Activated naive CD4-positive, alpha-beta T cell treated with anti-CD3 and anti-CD28 coated beads, Interleukin-2, amount 50 U/mL, for 72 hours (primary cell): ENCODE results near the gene RC3H2. TPM values are rescaled to one million over a fixed set of nuclear protein-coding genes. Genes with fewer than 3 reads are reported as not detected.

Experiments used
- ATAC-seq, 2 donors: fragments of 150-1000 bp; cut with Tn5 transposase; 2 replicates each; pipeline ENCODE4 v1.10.0; 2021; ENCODE audit warnings: mild to moderate bottlenecking in 2 of 2, moderate library complexity in 2 of 2
- DNase-seq, 2 donors: peaks; one replicate each; pipeline ENCODE4 v3.0.0; 2021 to 2022; ENCODE audit warnings: low spot score in 2 of 2
- H3K27ac Mint-ChIP-seq, 2 donors: one replicate each; pipeline ENCODE4 v1.8.0; 2022; ENCODE audit warnings: mild to moderate bottlenecking in 2 of 2, mixed read lengths in 2 of 2
- H3K36me3 Mint-ChIP-seq, 2 donors: one replicate each; pipeline ENCODE4 v1.8.0; 2022; ENCODE audit warnings: mixed read lengths in 2 of 2
- H3K9me3 Mint-ChIP-seq, 2 donors: one replicate each; pipeline ENCODE4 v1.8.0; 2022; ENCODE audit warnings: mixed read lengths in 2 of 2
- total RNA-seq, 2 donors: library from RNA; stranded (reverse); gene quantifications; one replicate each; pipeline ENCODE4 v1.2.3, GENCODE V29; 2022

Gene RC3H2
- total RNA-seq, 2 donors from 2014 or later, result 30.5 to 38.6 TPM

DNA sequence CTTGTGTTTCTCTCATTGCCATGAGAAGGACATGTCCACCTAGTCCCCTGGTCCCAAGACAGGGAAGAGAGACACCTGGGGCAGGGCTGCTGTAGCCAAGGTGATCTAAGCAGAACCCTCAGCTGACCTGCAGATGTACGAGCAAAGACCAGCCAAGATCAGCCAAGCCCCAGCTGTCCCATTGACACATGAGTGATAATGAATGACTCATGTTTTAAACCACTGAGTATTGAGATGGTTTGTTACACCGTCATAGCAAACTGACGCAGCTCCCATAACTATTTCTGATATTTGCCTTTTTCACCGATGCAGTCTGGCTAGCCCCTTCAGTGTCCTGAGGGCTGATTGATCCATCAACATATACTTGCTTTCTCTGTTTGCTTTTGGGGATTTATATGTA lies 98.5 kb downstream of the RC3H2 start:
- Mint-ChIP-seq H3K36me3 (peaks cover 8 to 20% of the 10 kb centered on the region in 2 donors), H3K27ac (peak overlapping the region; percentile 79 to 90), H3K9me3 (peaks cover 0 to 9% of the 10 kb centered on the region in 2 donors)
- peak in 1 of 2 donors; percentile 15 for DNase-seq
- ATAC-seq, result peak; percentile 19 to 40

DNA sequence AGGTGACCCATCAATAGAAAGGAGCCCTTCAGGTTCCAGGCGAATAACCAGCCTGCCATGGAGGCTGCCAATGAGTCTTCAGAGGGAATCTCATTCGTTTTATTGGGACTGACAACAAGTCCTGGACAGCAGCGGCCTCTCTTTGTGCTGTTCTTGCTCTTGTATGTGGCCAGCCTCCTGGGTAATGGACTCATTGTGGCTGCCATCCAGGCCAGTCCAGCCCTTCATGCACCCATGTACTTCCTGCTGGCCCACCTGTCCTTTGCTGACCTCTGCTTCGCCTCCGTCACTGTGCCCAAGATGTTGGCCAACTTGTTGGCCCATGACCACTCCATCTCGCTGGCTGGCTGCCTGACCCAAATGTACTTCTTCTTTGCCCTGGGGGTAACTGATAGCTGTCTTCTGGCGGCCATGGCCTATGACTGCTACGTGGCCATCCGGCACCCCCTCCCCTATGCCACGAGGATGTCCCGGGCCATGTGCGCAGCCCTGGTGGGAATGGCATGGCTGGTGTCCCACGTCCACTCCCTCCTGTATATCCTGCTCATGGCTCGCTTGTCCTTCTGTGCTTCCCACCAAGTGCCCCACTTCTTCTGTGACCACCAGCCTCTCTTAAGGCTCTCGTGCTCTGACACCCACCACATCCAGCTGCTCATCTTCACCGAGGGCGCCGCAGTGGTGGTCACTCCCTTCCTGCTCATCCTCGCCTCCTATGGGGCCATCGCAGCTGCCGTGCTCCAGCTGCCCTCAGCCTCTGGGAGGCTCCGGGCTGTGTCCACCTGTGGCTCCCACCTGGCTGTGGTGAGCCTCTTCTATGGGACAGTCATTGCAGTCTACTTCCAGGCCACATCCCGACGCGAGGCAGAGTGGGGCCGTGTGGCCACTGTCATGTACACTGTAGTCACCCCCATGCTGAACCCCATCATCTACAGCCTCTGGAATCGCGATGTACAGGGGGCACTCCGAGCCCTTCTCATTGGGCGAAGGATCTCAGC lies 104.8 kb downstream of the RC3H2 start, which contains the start of gene OR1K1:
Gene OR1K1 (plus strand): TSS at position 58 of the 995 bp plus-strand sequence. CDS start 0 bp downstream, at position 58.
- ATAC-seq, result no peak
- no peak for DNase-seq
- Mint-ChIP-seq H3K27ac (no peak within 1 kb of the TSS), H3K9me3 (peaks cover 0 to 1% of the 10 kb centered on the region in 2 donors), H3K36me3 (peaks cover 0 to 2% of the 10 kb centered on the region in 2 donors)

DNA sequence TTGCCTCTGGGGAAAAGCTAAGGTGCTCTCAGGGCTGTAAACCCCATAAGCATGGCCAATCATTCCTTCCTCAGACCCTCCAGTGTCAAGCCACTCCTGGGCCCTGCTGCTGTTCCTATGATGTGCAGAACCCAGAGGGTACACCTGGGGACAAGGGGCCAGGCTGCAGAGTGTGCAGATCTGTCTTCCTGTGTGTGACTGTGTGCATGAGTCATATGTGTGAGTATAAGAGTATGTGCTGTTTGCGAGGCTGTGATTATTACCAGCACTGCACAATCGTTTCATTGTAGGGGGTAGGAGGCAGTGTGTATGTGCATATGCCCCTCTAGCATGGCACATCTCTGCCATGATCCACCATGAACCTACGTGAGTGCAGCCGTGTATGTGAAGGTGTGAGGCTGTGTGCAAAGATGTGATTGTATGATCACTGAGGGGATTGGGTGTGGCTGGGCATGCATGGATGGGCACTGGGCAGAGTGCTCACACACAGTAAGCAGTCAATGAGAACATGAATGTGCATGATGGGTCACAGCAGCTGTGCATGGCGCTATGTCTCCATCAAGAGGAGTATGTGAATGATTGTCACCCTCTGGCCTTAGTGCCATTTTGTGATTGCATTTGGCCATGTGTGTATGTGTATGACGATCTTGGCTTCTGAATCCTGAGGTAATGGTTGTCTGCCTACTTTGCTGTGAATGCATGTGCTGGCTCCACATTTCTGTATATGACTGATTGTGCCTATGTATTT lies 107.7 kb downstream of the RC3H2 start:
- Mint-ChIP-seq H3K9me3 (peaks cover 0 to 6% of the 10 kb centered on the region in 2 donors), H3K36me3 (no peaks in the 10 kb centered on the region), H3K27ac (no peak overlapping the region)
- peak; percentile 43 to 66 for ATAC-seq
- DNase-seq, result no peak

Other genes starting within 250 kb of the RC3H2 start
- not detected for gene OR1B1, start 247.7 kb downstream of the RC3H2 start, total RNA-seq
- gene OR1L1, start 243.6 kb downstream of the RC3H2 start, total RNA-seq, result not detected
- gene OR1L3, start 230.2 kb downstream of the RC3H2 start, total RNA-seq, result not detected
- gene OR1L4, start 181.4 kb downstream of the RC3H2 start, total RNA-seq, result not detected
- gene OR1L6, start 163.1 kb downstream of the RC3H2 start, total RNA-seq, result not detected
- not detected for gene OR5C1, start 116.4 kb downstream of the RC3H2 start, total RNA-seq
- not detected for gene OR1K1, start 105.2 kb downstream of the RC3H2 start, total RNA-seq
- gene PDCL, start 76.8 kb downstream of the RC3H2 start, total RNA-seq, result 10 to 100 TPM; 19.1 to 28.5 TPM
- gene ZBTB6, start 8.0 kb upstream of the RC3H2 start, total RNA-seq, result 10 to 100 TPM in 1 of 2 donors, 1 to 10 TPM in 1; 8.2 to 18.7 TPM
- 1 to 10 TPM; 6.6 to 7.7 TPM for gene ZBTB26, start 26.2 kb upstream of the RC3H2 start, total RNA-seq
- gene RABGAP1, start 35.7 kb upstream of the RC3H2 start, total RNA-seq, result 10 to 100 TPM; 35.6 to 44.2 TPM
- 1 to 10 TPM in 1 of 2 donors, under 1 TPM in 1; 0.23 to 1.7 TPM for gene GPR21, start 128.3 kb upstream of the RC3H2 start, total RNA-seq